Endothelial cell of umbilical vein (primary cell): ENCODE measurements around the gene MAP3K21. TPM values are rescaled to one million over a fixed set of nuclear protein-coding genes. Genes with fewer than 3 reads are reported as not detected.

Experiments
- BruUV-seq: library from RNA; stranded (reverse); fragments of 400-500 nt; replicated peaks from 2 replicates; lab custom pipeline; 2021; lab: Mats Ljungman, UMichigan
- CTCF ChIA-PET: fragments of 300-600, 350-600 bp; sonication (Branson Sonifier 250); formaldehyde crosslinking; loops from one replicate; lab custom pipeline; 2021; ENCODE audit warnings: antibody characterized with exemption, inconsistent platforms; lab: Charles Lee
- POLR2A ChIA-PET: fragments of 300-600, 350-600 bp; sonication (Branson Sonifier 250); formaldehyde crosslinking; loops from one replicate; lab custom pipeline; 2021; ENCODE audit warnings: antibody characterized with exemption, inconsistent platforms; lab: Charles Lee
- DNase-seq: peaks from one replicate; pipeline ENCODE4 v3.0.0-alpha.2; 2011; ENCODE audit warnings: low read depth, low spot score
- FAIRE-seq: peaks from 2 replicates; lab custom pipeline; 2011; peaks lifted over from hg19 to GRCh38; lab: Jason Lieb, UNC
- H2AFZ ChIP-seq: 2 replicates; pipeline ENCODE4 v1.6.0; 2012; ENCODE audit warnings: low read depth, low read length, control low read depth, inconsistent platforms
- H3K27ac ChIP-seq: 2 replicates; pipeline ENCODE4 v1.5.1; 2011; ENCODE audit warnings: low read depth, mild to moderate bottlenecking, control low read depth, low read length, moderate library complexity; ENCODE audit not compliant: insufficient read depth
- H3K27me3 ChIP-seq, 2 experiments: 2 replicates each; pipeline versions ENCODE4 v1.6.0 to v1.6.1; 2011; ENCODE audit warnings: low read length in 2 of 2, mixed read lengths in 1 of 2; ENCODE audit not compliant: control insufficient read depth in 2 of 2, insufficient read depth in 2 of 2
- H3K36me3 ChIP-seq, 2 experiments: 2 replicates in 1 of 2; 3 replicates in 1 of 2; pipeline ENCODE4 v1.5.1; 2011; ENCODE audit warnings: low read length in 2 of 2, mild to moderate bottlenecking in 1 of 2, moderate library complexity in 1 of 2; ENCODE audit not compliant: control insufficient read depth in 2 of 2, insufficient read depth in 2 of 2; ENCODE audit errors: extremely low read depth in 1 of 2
- H3K4me1 ChIP-seq: 3 replicates; pipeline ENCODE4 v1.5.1; 2011; ENCODE audit warnings: mild to moderate bottlenecking, low read length; ENCODE audit not compliant: control insufficient read depth, insufficient read depth; ENCODE audit errors: extremely low read depth
- H3K4me2 ChIP-seq: 2 replicates; pipeline ENCODE4 v1.6.1; 2011; ENCODE audit warnings: low read length, control low read depth, mixed read lengths; ENCODE audit not compliant: insufficient read depth
- H3K4me3 ChIP-seq, 3 experiments: fragments of 200-600 bp in 1 of 3; sonication (generic), shearing (Covaris generic) in 1 of 3; replicated peaks in 1 of 3; 2 replicates each; pipeline ENCODE4 v1.5.1; 2011 to 2016; ENCODE audit warnings: control low read depth in 3 of 3, low read length in 3 of 3, mild to moderate bottlenecking in 2 of 3, inconsistent platforms in 1 of 3, low read depth in 1 of 3, moderate library complexity in 1 of 3; ENCODE audit not compliant: insufficient read depth in 1 of 3
- H3K79me2 ChIP-seq: 2 replicates; pipeline ENCODE4 v1.6.0; 2012; ENCODE audit warnings: low read length, inconsistent platforms; ENCODE audit not compliant: control insufficient read depth, insufficient read depth
- H3K9ac ChIP-seq: replicated peaks from 2 replicates; pipeline ENCODE3; 2011; ENCODE audit warnings: low read length, control low read depth; ENCODE audit not compliant: insufficient read depth; ENCODE audit errors: extremely low read depth
- H3K9me1 ChIP-seq: replicated peaks from 3 replicates; pipeline ENCODE4 v1.6.0; 2011; ENCODE audit warnings: mild to moderate bottlenecking, low read length; ENCODE audit not compliant: control insufficient read depth, insufficient read depth; ENCODE audit errors: extremely low read depth
- H3K9me3 ChIP-seq: replicated peaks from 2 replicates; pipeline ENCODE4 v1.5.1; 2012; ENCODE audit warnings: low read length, inconsistent platforms; ENCODE audit not compliant: control insufficient read depth, insufficient read depth
- H4K20me1 ChIP-seq: replicated peaks from 2 replicates; pipeline ENCODE3; 2011; ENCODE audit warnings: mild to moderate bottlenecking, low read length; ENCODE audit not compliant: control insufficient read depth, insufficient read depth; ENCODE audit errors: extremely low read depth
- CTCF ChIP-seq, 2 donors: IDR thresholded peaks; 1 replicate in 1 of 2; 2 replicates in 1 of 2; pipeline ENCODE4 v1.5.1; 2011; ENCODE audit warnings: low read length in 2 of 2, mild to moderate bottlenecking in 2 of 2, moderate library complexity in 2 of 2, control low read depth in 1 of 2, inconsistent platforms in 1 of 2, low read depth in 1 of 2; ENCODE audit not compliant: insufficient read depth in 1 of 2; ENCODE audit errors: extremely low read depth in 1 of 2
- EZH2 ChIP-seq: IDR thresholded peaks from 2 replicates; pipeline ENCODE4 v1.6.1; 2012; ENCODE audit warnings: borderline replicate concordance, low read depth, mild to moderate bottlenecking, moderate library complexity, low read length, inconsistent platforms; ENCODE audit not compliant: severe bottlenecking
- FOS ChIP-seq: IDR thresholded peaks from 2 replicates; pipeline ENCODE4 v1.6.1; 2011; ENCODE audit warnings: mild to moderate bottlenecking, low read length, moderate library complexity, borderline replicate concordance; ENCODE audit not compliant: insufficient read depth
- GATA2 ChIP-seq: IDR thresholded peaks from 2 replicates; pipeline ENCODE4 v1.7.0; 2011; ENCODE audit warnings: low read depth, mild to moderate bottlenecking, moderate library complexity, mixed read lengths, low read length; ENCODE audit not compliant: insufficient read length, insufficient read depth
- JUN ChIP-seq: IDR thresholded peaks from 2 replicates; pipeline ENCODE4 v1.6.1; 2011; ENCODE audit warnings: borderline replicate concordance, low read depth; ENCODE audit not compliant: insufficient read length, insufficient read depth
- MAX ChIP-seq: IDR thresholded peaks from 2 replicates; pipeline ENCODE4 v1.6.1; 2011; ENCODE audit not compliant: insufficient read depth, insufficient read length
- MYC ChIP-seq: IDR thresholded peaks from one replicate; pipeline ENCODE4 v1.6.1; 2011; ENCODE audit warnings: mild to moderate bottlenecking, low read depth, low read length
- POLR2A ChIP-seq: IDR thresholded peaks from 2 replicates; pipeline ENCODE4 v1.6.1; 2012; ENCODE audit warnings: low read depth, mild to moderate bottlenecking, control low read depth, low read length
- POLR2AphosphoS5 ChIP-seq: IDR thresholded peaks from 2 replicates; pipeline ENCODE4 v1.6.1; 2012; ENCODE audit warnings: low read depth, mild to moderate bottlenecking, control low read depth, low read length, moderate library complexity; ENCODE audit not compliant: insufficient read depth
- dilution Hi-C: fragments of 300-500 bp; cut with MboI; formaldehyde crosslinking; loops from one replicate; pipeline ENCODE4 v1.15.0; 2019; ENCODE audit warnings: low sequenced_read_pairs; ENCODE audit not compliant: extremely low pct_ligation_motif_present
- intact Hi-C: fragments of 100-400 bp; cut with micrococcal nuclease; formaldehyde crosslinking; loops from one replicate; pipeline ENCODE4 v1.10.0; 2022
- polyA plus RNA-seq, 4 experiments: library from polyadenylated mRNA; depleted of rRNA in 3 of 4; stranded (reverse) in 3 of 4; unstranded in 1 of 4; fragments of >200 nt; gene quantifications; 2 replicates each; pipeline versions ENCODE4 v1.2.1 to v1.2.3, GENCODE V29; 2011 to 2012; ENCODE audit warnings: missing spikeins in 1 of 4
- total RNA-seq: library from RNA; stranded (reverse); gene quantifications from 2 replicates; pipeline ENCODE4 v1.2.3, GENCODE V29; 2021

The MAP3K21 gene
- total and polyA plus RNA-seq, 2 donors (not counting 3 experiments of a cell fraction or from before 2014, with no cell fraction given), result 0.65 to 0.95 TPM

DNA sequence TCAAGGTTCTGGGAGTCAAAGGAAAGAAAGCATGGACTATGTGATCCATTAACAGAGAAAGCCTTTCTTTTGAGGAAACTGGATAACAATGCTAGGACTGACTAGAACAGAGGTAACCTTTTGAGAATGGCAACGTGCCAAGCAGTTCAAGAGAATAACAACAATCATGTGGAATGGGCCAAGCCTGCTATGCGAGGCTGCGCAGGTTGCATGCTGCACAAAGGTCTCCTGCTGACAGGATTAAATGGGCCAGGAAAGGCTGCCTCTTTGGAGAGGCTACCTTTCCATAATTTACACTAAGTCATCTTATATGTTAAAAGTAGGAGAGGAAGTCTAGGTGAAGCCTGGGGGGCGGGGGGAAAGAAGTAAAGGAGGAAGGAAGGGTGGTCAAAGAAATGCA is 37.8 kb upstream of the MAP3K21 start:
- no peak overlapping the region for H2AFZ ChIP-seq
- H3K4me1 ChIP-seq, result peaks cover 1% of the 10 kb centered on the region
- no peak overlapping the region for H3K4me3 ChIP-seq
- TF ChIP-seq MAX (no peak), JUN (no peak), EZH2 (no peak), FOS (no peak)
- FAIRE-seq (no peak), DNase-seq (peak; percentile 23)
- no TSS peak for BruUV-seq
- no peak overlapping the region for H3K4me2 ChIP-seq
- H3K27ac ChIP-seq, result no peak overlapping the region
- no peaks in the 10 kb centered on the region for H3K36me3 ChIP-seq
- H3K27me3 ChIP-seq, result no peaks in the 10 kb centered on the region
- no peak overlapping the region for H3K9ac ChIP-seq
- no peaks in the 10 kb centered on the region for H4K20me1 ChIP-seq
- intact Hi-C loops (no loop called here), dilution Hi-C loops (no loop called here)
- H3K79me2 ChIP-seq, result no peaks in the 10 kb centered on the region
- no peaks in the 10 kb centered on the region for H3K9me1 ChIP-seq
- H3K9me3 ChIP-seq, result no peaks in the 10 kb centered on the region
- ChIA-PET CTCF (no interaction called here), POLR2A (no interaction called here)

GRCh38 chr1:233290396-233291034 is 37.0 kb upstream of the MAP3K21 start:
- no peak overlapping the region for H3K9ac ChIP-seq
- no peak overlapping the region for H3K4me2 ChIP-seq
- no peaks in the 10 kb centered on the region for H3K9me1 ChIP-seq
- no peak overlapping the region for H3K4me3 ChIP-seq
- ChIA-PET CTCF (interaction anchor here (0.5 kb wide), 1 partner anchor 1070 kb away, joined by 4 read pairs; no protein-coding TSS in a partner anchor), POLR2A (no interaction called here)
- no peak overlapping the region for H3K27ac ChIP-seq
- no peaks in the 10 kb centered on the region for H3K9me3 ChIP-seq
- H3K27me3 ChIP-seq, result no peaks in the 10 kb centered on the region
- DNase-seq (no peak), FAIRE-seq (no peak)
- H3K4me1 ChIP-seq, result peaks cover 7% of the 10 kb centered on the region
- TF ChIP-seq POLR2AphosphoS5 (no peak), POLR2A (no peak), FOS (no peak), CTCF (IDR thresholded peaks at IDR 0.05; ENCODE audit: extremely low read depth in 1 of 2, insufficient read depth in 1 of 2, low read depth in 1 of 2, low read length in 2 of 2) (no peak), GATA2 (no peak), JUN (no peak), MYC (no peak), MAX (no peak), EZH2 (no peak)
- dilution Hi-C loops (no loop called here), intact Hi-C loops (no loop called here)
- no TSS peak for BruUV-seq
- H2AFZ ChIP-seq, result no peak overlapping the region
- no peaks in the 10 kb centered on the region for H3K36me3 ChIP-seq
- no peaks in the 10 kb centered on the region for H3K79me2 ChIP-seq
- no peaks in the 10 kb centered on the region for H4K20me1 ChIP-seq
